Uterus (tissue), 4 donors: ENCODE results near the gene ANKRD61. TPM values are rescaled to one million over a fixed set of nuclear protein-coding genes. Genes with fewer than 3 reads are reported as not detected.
"Not testable (repeated sequence)": the region's sequence is repeated elsewhere in the genome, so short reads cannot be mapped to it uniquely, and the experiment has no call there.

Source experiments
- DNase-seq, 2 donors: peaks; one replicate each; pipeline ENCODE4 v3.0.0-alpha.2; 2019 to 2020
- H3K27ac ChIP-seq, 2 donors: fragments of 200-600 bp; sonication (generic); 1 replicate in 1 of 2; 2 replicates in 1 of 2; pipeline ENCODE4 v1.5.1; 2016 to 2018
- H3K27me3 ChIP-seq, 2 donors: fragments of 200-600 bp; sonication (generic); one replicate each; pipeline ENCODE4 v1.5.1; 2018 to 2019; ENCODE audit warnings: control low read depth in 1 of 2
- H3K36me3 ChIP-seq, 2 donors: fragments of 200-600 bp; sonication (generic); one replicate each; pipeline ENCODE4 v1.5.1; 2019; ENCODE audit warnings: control low read depth in 1 of 2
- H3K4me1 ChIP-seq, 2 donors: fragments of 200-600 bp; sonication (generic); one replicate each; pipeline ENCODE4 v1.5.1; 2018 to 2019; ENCODE audit warnings: control low read depth in 1 of 2
- H3K4me3 ChIP-seq, 2 donors: fragments of 200-600 bp; sonication (generic); 1 replicate in 1 of 2; 2 replicates in 1 of 2; pipeline ENCODE4 v1.5.1; 2018 to 2019; ENCODE audit warnings: mild to moderate bottlenecking in 1 of 2
- H3K9me3 ChIP-seq, 2 donors: fragments of 200-600 bp; sonication (generic); one replicate each; pipeline ENCODE4 v1.5.1; 2019; ENCODE audit warnings: control low read depth in 1 of 2
- POLR2A ChIP-seq, 2 donors: fragments of 450-650 bp; IDR thresholded peaks; one replicate each; pipeline ENCODE4 v1.6.1; 2016; ENCODE audit warnings: antibody characterized with exemption in 2 of 2, mild to moderate bottlenecking in 1 of 2, moderate library complexity in 1 of 2
- intact Hi-C: fragments of 100-400 bp; cut with DNase I; formaldehyde crosslinking; loops from one replicate; pipeline ENCODE4 v1.15.1; 2023; ENCODE audit warnings: low total_unique reads
- total RNA-seq, 4 donors: library from RNA; depleted of rRNA in 3 of 4; stranded (reverse); fragments of >200 nt in 3 of 4; gene quantifications; one replicate each; pipeline versions ENCODE4 v1.1.0 to v1.2.4, GENCODE V29; 2014 to 2023
- TF ChIP-seq, protein P1 (sequence below), 4 experiments: fragments of 200-600 bp in 2 of 4; fragments of 450-650 bp in 2 of 4; sonication (generic) in 2 of 4; IDR thresholded peaks; one replicate each; pipeline ENCODE4 v1.5.1; 2016 to 2019; ENCODE audit warnings: antibody characterized with exemption in 4 of 4, mild to moderate bottlenecking in 2 of 4, moderate library complexity in 1 of 4
- donor health status: DM: yes; HTN: yes; CAD: no.

Gene ANKRD61
- under 1 TPM in 1 of 4 donors, not detected in 3; 0.46 TPM for total RNA-seq

- TF ChIP-seq POLR2A (IDR thresholded peaks at IDR 0.05) = no peak
- TF ChIP-seq, protein P1, sequence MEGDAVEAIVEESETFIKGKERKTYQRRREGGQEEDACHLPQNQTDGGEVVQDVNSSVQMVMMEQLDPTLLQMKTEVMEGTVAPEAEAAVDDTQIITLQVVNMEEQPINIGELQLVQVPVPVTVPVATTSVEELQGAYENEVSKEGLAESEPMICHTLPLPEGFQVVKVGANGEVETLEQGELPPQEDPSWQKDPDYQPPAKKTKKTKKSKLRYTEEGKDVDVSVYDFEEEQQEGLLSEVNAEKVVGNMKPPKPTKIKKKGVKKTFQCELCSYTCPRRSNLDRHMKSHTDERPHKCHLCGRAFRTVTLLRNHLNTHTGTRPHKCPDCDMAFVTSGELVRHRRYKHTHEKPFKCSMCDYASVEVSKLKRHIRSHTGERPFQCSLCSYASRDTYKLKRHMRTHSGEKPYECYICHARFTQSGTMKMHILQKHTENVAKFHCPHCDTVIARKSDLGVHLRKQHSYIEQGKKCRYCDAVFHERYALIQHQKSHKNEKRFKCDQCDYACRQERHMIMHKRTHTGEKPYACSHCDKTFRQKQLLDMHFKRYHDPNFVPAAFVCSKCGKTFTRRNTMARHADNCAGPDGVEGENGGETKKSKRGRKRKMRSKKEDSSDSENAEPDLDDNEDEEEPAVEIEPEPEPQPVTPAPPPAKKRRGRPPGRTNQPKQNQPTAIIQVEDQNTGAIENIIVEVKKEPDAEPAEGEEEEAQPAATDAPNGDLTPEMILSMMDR (IDR thresholded peaks at IDR 0.05) = no peak
- DNase-seq = no peak
- Histone ChIP-seq H3K4me3 (no peak within 1 kb of the TSS), H3K36me3 (peaks cover 0 to 3% of the 10 kb centered on the region in 2 donors), H3K4me1 (no peaks in the 10 kb centered on the region), H3K27ac (no peak within 1 kb of the TSS), H3K27me3 (no peaks in the 10 kb centered on the region), H3K9me3 (no peaks in the 10 kb centered on the region)
- intact Hi-C loops = no loop called here
Observed at GRCh38 chr7:6030988-6031387, at the start of gene ANKRD61. TSS of gene ANKRD61 (plus strand) at chr7:6031376. CDS start at chr7:6031376, 0 bp downstream.

DNA sequence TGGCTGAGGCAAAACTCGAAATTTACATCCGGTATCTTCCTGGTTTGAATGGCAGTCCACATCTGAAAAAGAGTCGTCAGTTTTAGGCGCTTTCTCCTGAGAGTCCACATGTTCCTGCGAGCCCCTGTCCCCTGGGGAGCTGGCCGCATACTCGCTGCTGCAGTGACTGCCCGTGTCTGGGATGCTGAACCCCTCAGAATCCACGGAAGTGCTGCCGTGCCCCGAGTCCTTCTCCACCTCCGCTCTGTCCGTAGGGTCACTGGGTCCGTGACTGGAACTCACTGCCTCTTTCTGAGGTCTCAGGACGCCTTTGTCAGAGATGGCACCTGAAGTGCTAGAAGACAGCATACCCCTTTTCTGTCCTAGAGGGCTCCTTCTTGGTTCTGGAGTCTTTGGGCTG, 44.1 kb upstream of the ANKRD61 start:
- DNase-seq, H3K9me3 ChIP-seq, H3K4me3 ChIP-seq, H3K27me3 ChIP-seq, intact Hi-C loops, H3K36me3 ChIP-seq, H3K4me1 ChIP-seq, H3K27ac ChIP-seq: not testable (repeated sequence)

DNA sequence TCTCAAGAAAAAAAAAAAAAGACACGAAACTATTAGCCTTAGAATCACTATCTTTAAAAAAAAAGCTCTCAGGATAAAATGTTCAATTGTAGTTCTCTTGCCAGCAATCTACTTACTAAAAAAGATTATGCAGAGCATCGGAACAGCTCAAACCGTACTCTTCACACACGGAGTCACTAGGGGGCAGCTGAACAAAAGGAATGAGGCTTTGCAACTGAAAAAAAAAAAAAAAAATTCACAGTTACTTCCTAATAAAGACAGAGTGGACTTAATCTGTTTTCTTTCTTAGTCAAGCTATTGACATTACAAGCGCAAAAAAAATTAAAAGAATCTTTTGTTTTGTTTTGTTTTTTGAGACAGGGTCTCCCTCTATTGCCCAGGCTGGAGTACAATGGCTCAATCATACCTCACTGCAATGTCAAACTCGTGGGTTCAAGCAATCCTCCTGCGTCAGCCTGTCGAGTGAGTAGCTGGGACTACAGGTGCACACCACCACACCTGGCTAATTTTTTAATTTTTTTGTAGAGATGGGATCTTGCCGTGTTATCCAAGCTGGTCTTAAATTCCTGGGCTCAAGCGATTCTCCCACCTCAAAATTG, 33.9 kb upstream of the ANKRD61 start:
- H3K4me3 ChIP-seq = no peak overlapping the region
- H3K36me3 ChIP-seq = no peaks in the 10 kb centered on the region
- peak overlapping the region in 1 of 2 donors; percentile 31 for H3K27ac ChIP-seq
- H3K9me3 ChIP-seq = no peaks in the 10 kb centered on the region
- peak; percentile 56 to 61 for DNase-seq
- no peak for TF ChIP-seq POLR2A (IDR thresholded peaks at IDR 0.05)
- TF ChIP-seq, protein P1 (IDR thresholded peaks at IDR 0.05) = peak; percentile 60 to 68 (median 68)
- no peaks in the 10 kb centered on the region for H3K4me1 ChIP-seq
- no peaks in the 10 kb centered on the region for H3K27me3 ChIP-seq
- intact Hi-C loops = no loop called here

- DNase-seq = no peak
- no peaks in the 10 kb centered on the region for H3K36me3 ChIP-seq
- no peak overlapping the region for H3K27ac ChIP-seq
- TF ChIP-seq POLR2A (IDR thresholded peaks at IDR 0.05) = no peak
- TF ChIP-seq, protein P1 (IDR thresholded peaks at IDR 0.05) = no peak
- no peaks in the 10 kb centered on the region for H3K4me1 ChIP-seq
- intact Hi-C loops = no loop called here
- H3K27me3 ChIP-seq = no peaks in the 10 kb centered on the region
- no peaks in the 10 kb centered on the region for H3K9me3 ChIP-seq
- no peak overlapping the region for H3K4me3 ChIP-seq
Observed at GRCh38 chr7:6007386-6007785, 23.8 kb upstream of the ANKRD61 start.

GRCh38 chr7:6007835-6008590, 23.2 kb upstream of the ANKRD61 start:
- H3K36me3 ChIP-seq, DNase-seq, H3K9me3 ChIP-seq, H3K27me3 ChIP-seq, intact Hi-C loops, H3K4me1 ChIP-seq: not testable (repeated sequence)
- Histone ChIP-seq H3K27ac (peak overlapping the region; percentile 72 to 86), H3K4me3 (peak overlapping the region; percentile 59 to 79)
